ENCODE measurements around the gene POLK.
"Not testable (repeated sequence)": the region's sequence is repeated elsewhere in the genome, so short reads cannot be mapped to it uniquely, and the experiment has no call there.

The POLK gene

GRCh38 chr5:75524591-75524990 is 12.9 kb downstream of the POLK start:
- DNase-seq (ENCODE audit: low spot score) = no peak
- ChIA-PET POLR2A (ENCODE audit: low non-redundant PET) (no interaction called here), CTCF (interaction anchor here (0.6 kb wide), 2 partner anchors 19 to 84 kb away, joined by 4 to 5 read pairs; no protein-coding TSS in a partner anchor)
- TF ChIP-seq, protein P1, sequence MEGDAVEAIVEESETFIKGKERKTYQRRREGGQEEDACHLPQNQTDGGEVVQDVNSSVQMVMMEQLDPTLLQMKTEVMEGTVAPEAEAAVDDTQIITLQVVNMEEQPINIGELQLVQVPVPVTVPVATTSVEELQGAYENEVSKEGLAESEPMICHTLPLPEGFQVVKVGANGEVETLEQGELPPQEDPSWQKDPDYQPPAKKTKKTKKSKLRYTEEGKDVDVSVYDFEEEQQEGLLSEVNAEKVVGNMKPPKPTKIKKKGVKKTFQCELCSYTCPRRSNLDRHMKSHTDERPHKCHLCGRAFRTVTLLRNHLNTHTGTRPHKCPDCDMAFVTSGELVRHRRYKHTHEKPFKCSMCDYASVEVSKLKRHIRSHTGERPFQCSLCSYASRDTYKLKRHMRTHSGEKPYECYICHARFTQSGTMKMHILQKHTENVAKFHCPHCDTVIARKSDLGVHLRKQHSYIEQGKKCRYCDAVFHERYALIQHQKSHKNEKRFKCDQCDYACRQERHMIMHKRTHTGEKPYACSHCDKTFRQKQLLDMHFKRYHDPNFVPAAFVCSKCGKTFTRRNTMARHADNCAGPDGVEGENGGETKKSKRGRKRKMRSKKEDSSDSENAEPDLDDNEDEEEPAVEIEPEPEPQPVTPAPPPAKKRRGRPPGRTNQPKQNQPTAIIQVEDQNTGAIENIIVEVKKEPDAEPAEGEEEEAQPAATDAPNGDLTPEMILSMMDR (conservative IDR thresholded peaks at IDR 0.05; ENCODE audit: low read depth) = no peak
- H3K27ac ChIP-seq = no peak overlapping the region

GRCh38 chr5:75525344-75525743 is 13.7 kb downstream of the POLK start:
- POLR2A ChIA-PET (ENCODE audit: low non-redundant PET) = no interaction called here
- TF ChIP-seq, protein P1 (conservative IDR thresholded peaks at IDR 0.05; ENCODE audit: low read depth) = no peak
- H3K27ac ChIP-seq = no peak overlapping the region
- CTCF ChIA-PET = no interaction called here
- no peak for DNase-seq (ENCODE audit: low spot score)

DNA sequence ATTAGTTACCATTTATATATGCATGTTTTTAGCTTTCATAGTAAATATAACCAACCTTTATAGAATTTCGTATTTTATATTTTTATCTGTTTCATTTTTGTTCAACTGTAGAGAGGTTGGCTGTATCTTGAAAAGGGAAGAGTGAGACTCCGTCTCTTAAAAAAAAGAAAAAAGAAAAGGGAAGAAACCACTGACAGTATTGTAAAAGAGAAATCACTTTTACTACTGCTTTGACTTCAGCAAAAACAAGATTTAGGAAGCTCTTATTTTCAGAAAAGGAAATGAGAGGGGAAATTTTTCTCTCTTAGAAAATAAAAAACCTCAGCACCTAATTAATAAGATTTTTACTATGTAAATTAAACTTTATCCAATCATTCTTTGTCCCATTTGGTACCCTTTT is 14.4 kb downstream of the POLK start:
- DNase-seq (ENCODE audit: low spot score) = no peak
- ChIA-PET POLR2A (ENCODE audit: low non-redundant PET) (no interaction called here), CTCF (no interaction called here)
- H3K27ac ChIP-seq = no peak overlapping the region
- TF ChIP-seq, protein P1 (conservative IDR thresholded peaks at IDR 0.05; ENCODE audit: low read depth) = no peak

- H3K27ac ChIP-seq = no peak overlapping the region
- TF ChIP-seq, protein P1 (conservative IDR thresholded peaks at IDR 0.05; ENCODE audit: low read depth) = no peak
- DNase-seq (ENCODE audit: low spot score) = no peak
- ChIA-PET CTCF (no interaction called here), POLR2A (ENCODE audit: low non-redundant PET) (no interaction called here)
Observed at GRCh38 chr5:75529185-75529584, 17.5 kb downstream of the POLK start.

DNA sequence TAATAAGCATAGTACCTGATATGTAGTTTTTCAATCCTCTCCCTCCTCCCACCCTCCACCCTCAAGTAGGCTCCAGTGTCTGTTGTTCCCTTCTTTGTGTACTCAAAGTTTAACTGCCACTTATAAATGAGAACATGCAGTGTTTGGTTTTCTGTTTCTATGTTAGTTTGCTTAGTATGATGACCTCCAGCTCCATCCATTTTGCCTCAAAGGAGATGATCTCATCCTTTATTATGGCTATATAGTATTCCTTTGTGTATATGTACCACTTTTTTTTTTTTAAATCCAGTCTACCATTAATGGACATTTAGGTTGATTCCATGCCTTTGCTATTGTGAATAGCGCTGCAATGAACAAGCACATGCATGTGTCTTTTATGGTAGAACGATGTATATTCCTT is 20.5 kb downstream of the POLK start:
- POLR2A ChIA-PET (ENCODE audit: low non-redundant PET) = no interaction called here
- no peak for DNase-seq (ENCODE audit: low spot score)
- CTCF ChIA-PET = no interaction called here
- TF ChIP-seq, protein P1 (conservative IDR thresholded peaks at IDR 0.05; ENCODE audit: low read depth) = no peak
- no peak overlapping the region for H3K27ac ChIP-seq

DNA sequence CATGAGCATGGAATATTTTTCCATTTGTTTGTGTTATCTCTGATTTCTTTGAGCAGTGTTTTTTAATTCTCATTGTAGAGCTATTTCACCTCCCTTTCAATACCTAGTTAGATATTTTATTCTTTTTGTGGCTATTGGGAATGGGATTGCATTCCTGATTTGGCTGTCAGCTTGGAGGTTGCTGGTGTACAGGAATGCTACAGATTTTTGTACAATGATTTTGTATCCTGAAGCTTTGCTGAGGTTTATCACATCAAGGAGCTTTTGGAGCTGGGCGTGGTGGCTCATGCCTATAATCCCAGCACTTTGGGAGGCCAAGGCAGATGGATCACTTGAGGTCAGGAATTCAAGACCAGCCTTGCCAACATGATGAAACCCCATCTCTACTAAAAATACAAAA is 22.0 kb downstream of the POLK start:
- POLR2A ChIA-PET (ENCODE audit: low non-redundant PET); DNase-seq (ENCODE audit: low spot score); H3K27ac ChIP-seq; CTCF ChIA-PET: not testable (repeated sequence)

GRCh38 chr5:75534734-75535133 is 23.0 kb downstream of the POLK start:
- ChIA-PET POLR2A (ENCODE audit: low non-redundant PET) (no interaction called here), CTCF (interaction anchor here (0.9 kb wide), 1 partner anchor 11 kb away, joined by 4 read pairs; no protein-coding TSS in a partner anchor)
- no peak overlapping the region for H3K27ac ChIP-seq
- TF ChIP-seq, protein P1 (conservative IDR thresholded peaks at IDR 0.05; ENCODE audit: low read depth) = no peak
- DNase-seq (ENCODE audit: low spot score) = no peak
